Loucy (cell line): ENCODE results near the gene MEGF6.

Experiments
- H2AFZ ChIP-seq: fragments of 200-600 bp; sonication (generic); 2 replicates; pipeline ENCODE4 v1.6.0; 2016; ENCODE audit warnings: antibody characterized with exemption, mild to moderate bottlenecking, low read length, moderate library complexity
- H3F3A ChIP-seq: fragments of 200-600 bp; 2 replicates; pipeline ENCODE4 v1.6.0; 2016; ENCODE audit warnings: antibody characterized with exemption, low read depth, mild to moderate bottlenecking
- H3K27me3 ChIP-seq: fragments of 200-600 bp; sonication (generic); 2 replicates; pipeline ENCODE4 v1.6.1; 2014; ENCODE audit warnings: low read length, mild to moderate bottlenecking; ENCODE audit not compliant: insufficient read depth, poor library complexity, severe bottlenecking
- H3K36me3 ChIP-seq: fragments of 200-600 bp; sonication (generic); 2 replicates; pipeline ENCODE4 v1.6.1; 2016; ENCODE audit warnings: low read length; ENCODE audit not compliant: insufficient read depth
- H3K4me1 ChIP-seq: fragments of 200-600 bp; sonication (generic); 2 replicates; pipeline ENCODE4 v1.5.1; 2014; ENCODE audit warnings: low read length, mild to moderate bottlenecking; ENCODE audit not compliant: insufficient read depth, poor library complexity, severe bottlenecking
- H3K4me2 ChIP-seq: fragments of 200-600 bp; sonication (generic); 2 replicates; pipeline ENCODE4 v1.6.0; 2014; ENCODE audit warnings: antibody characterized with exemption, low read length, low read depth, mild to moderate bottlenecking; ENCODE audit not compliant: poor library complexity, severe bottlenecking
- H3K4me3 ChIP-seq: fragments of 200-600 bp; sonication (generic); 2 replicates; pipeline ENCODE4 v1.5.1; 2014; ENCODE audit warnings: low read length, mild to moderate bottlenecking, mixed read lengths; ENCODE audit not compliant: poor library complexity, severe bottlenecking
- H3K79me2 ChIP-seq: fragments of 200-600 bp; sonication (generic); 2 replicates; pipeline ENCODE4 v1.6.1; 2014; ENCODE audit warnings: low read length; ENCODE audit not compliant: insufficient read depth
- H3K9ac ChIP-seq: fragments of 200-600 bp; sonication (generic); 2 replicates; pipeline ENCODE4 v1.6.0; 2014; ENCODE audit warnings: mild to moderate bottlenecking, low read depth, low read length, moderate library complexity; ENCODE audit not compliant: poor library complexity, severe bottlenecking
- H3K9me2 ChIP-seq: fragments of 200-600 bp; sonication (generic); replicated peaks from 2 replicates; pipeline ENCODE4 v1.6.1; 2016; ENCODE audit warnings: low read depth, low read length, mixed read lengths
- H3K9me3 ChIP-seq: fragments of 200-600 bp; sonication (generic); 2 replicates; pipeline ENCODE4 v1.6.1; 2014; ENCODE audit warnings: mild to moderate bottlenecking, antibody characterized with exemption, low read length, low read depth; ENCODE audit not compliant: insufficient read depth
- H4K20me1 ChIP-seq: fragments of 200-600 bp; sonication (generic); 2 replicates; pipeline ENCODE4 v1.6.0; 2014; ENCODE audit warnings: antibody characterized with exemption, low read length, mild to moderate bottlenecking; ENCODE audit not compliant: insufficient read depth, poor library complexity, severe bottlenecking
- CTCF ChIP-seq: fragments of 200-600 bp; sonication (generic); conservative IDR thresholded peaks from 2 replicates; pipeline ENCODE4 v1.5.1; 2014; ENCODE audit warnings: mild to moderate bottlenecking, antibody characterized with exemption, low read length
- EZH2phosphoT487 ChIP-seq: fragments of 200-600 bp; IDR thresholded peaks from 2 replicates; pipeline ENCODE4 v1.6.1; 2018; ENCODE audit warnings: antibody characterized with exemption, mild to moderate bottlenecking, moderate library complexity, borderline replicate concordance

The MEGF6 gene

GRCh38 chr1:3638027-3638426 is 26.7 kb upstream of the MEGF6 start:
- no peak for TF ChIP-seq EZH2phosphoT487
- TF ChIP-seq CTCF: no peak
- Histone ChIP-seq H3K36me3 (peaks cover 49% of the 10 kb centered on the region; the same call in 1 of the 2 replicates), H3K79me2 (no peaks in the 10 kb centered on the region), H3F3A (no peaks in the 10 kb centered on the region), H3K9me3 (no peaks in the 10 kb centered on the region), H3K9me2 (no peaks in the 10 kb centered on the region), H3K4me3 (no peak overlapping the region), H3K9ac (no peak overlapping the region), H3K4me2 (no peak overlapping the region), H2AFZ (no peak overlapping the region), H4K20me1 (no peaks in the 10 kb centered on the region), H3K27me3 (no peaks in the 10 kb centered on the region), H3K4me1 (no peaks in the 10 kb centered on the region)

- H3F3A ChIP-seq: no peaks in the 10 kb centered on the region
- H3K27me3 ChIP-seq: no peaks in the 10 kb centered on the region
- H3K9me2 ChIP-seq: no peaks in the 10 kb centered on the region
- TF ChIP-seq CTCF (no peak), EZH2phosphoT487 (no peak)
- H3K9me3 ChIP-seq: no peaks in the 10 kb centered on the region
- no peak overlapping the region for H3K9ac ChIP-seq
- no peak overlapping the region for H3K4me3 ChIP-seq
- H2AFZ ChIP-seq: no peak overlapping the region
- no peaks in the 10 kb centered on the region for H4K20me1 ChIP-seq
- peaks cover 49% of the 10 kb centered on the region; the same call in 1 of the 2 replicates for H3K36me3 ChIP-seq
- no peaks in the 10 kb centered on the region for H3K79me2 ChIP-seq
- H3K4me2 ChIP-seq: no peak overlapping the region
- no peaks in the 10 kb centered on the region for H3K4me1 ChIP-seq
Measured at GRCh38 chr1:3636531-3636930, 25.2 kb upstream of the MEGF6 start.

GRCh38 chr1:3636080-3636479 is 24.8 kb upstream of the MEGF6 start:
- no peaks in the 10 kb centered on the region for H3K9me2 ChIP-seq
- no peaks in the 10 kb centered on the region for H3F3A ChIP-seq
- no peak overlapping the region for H3K4me2 ChIP-seq
- no peaks in the 10 kb centered on the region for H3K79me2 ChIP-seq
- H3K9ac ChIP-seq: no peak overlapping the region
- no peaks in the 10 kb centered on the region for H3K4me1 ChIP-seq
- no peaks in the 10 kb centered on the region for H3K9me3 ChIP-seq
- TF ChIP-seq CTCF (no peak), EZH2phosphoT487 (no peak)
- no peak overlapping the region for H3K4me3 ChIP-seq
- no peaks in the 10 kb centered on the region for H3K27me3 ChIP-seq
- no peaks in the 10 kb centered on the region for H4K20me1 ChIP-seq
- H3K36me3 ChIP-seq: peaks cover 49% of the 10 kb centered on the region; the same call in 1 of the 2 replicates
- H2AFZ ChIP-seq: no peak overlapping the region
